HG03460 (cell line): ENCODE data around the gene AVPR2.

ENCODE experiments used
- ATAC-seq: cut with Tn5 transposase; IDR thresholded peaks from one replicate; pipeline ENCODE4 v1.9.1; 2021; ENCODE audit not compliant: unreplicated experiment

AVPR2 gene

GRCh38 chrX:153870791-153871360 lies 33.6 kb upstream of the AVPR2 start:
- ATAC-seq: no peak

GRCh38 chrX:153871451-153871850 lies 33.0 kb upstream of the AVPR2 start:
- no peak for ATAC-seq

- no peak for ATAC-seq
Measured at GRCh38 chrX:153871946-153872878, 32.3 kb upstream of the AVPR2 start.

GRCh38 chrX:153873282-153874084 lies 31.0 kb upstream of the AVPR2 start:
- no peak for ATAC-seq

GRCh38 chrX:153874085-153874365 lies 30.4 kb upstream of the AVPR2 start:
- no peak for ATAC-seq

GRCh38 chrX:153874366-153875125 lies 29.9 kb upstream of the AVPR2 start:
- no peak for ATAC-seq

GRCh38 chrX:153875391-153876111 lies 28.9 kb upstream of the AVPR2 start:
- no peak for ATAC-seq

GRCh38 chrX:153876112-153876491 lies 28.4 kb upstream of the AVPR2 start:
- ATAC-seq: no peak

- no peak for ATAC-seq
Measured at GRCh38 chrX:153877571-153878261, 26.8 kb upstream of the AVPR2 start.

- ATAC-seq: no peak
Measured at GRCh38 chrX:153878345-153878744, 26.1 kb upstream of the AVPR2 start.

- ATAC-seq: no peak
Measured at GRCh38 chrX:153878969-153879653, 25.4 kb upstream of the AVPR2 start.

- no peak for ATAC-seq
Measured at GRCh38 chrX:153879741-153880439, 24.6 kb upstream of the AVPR2 start.

GRCh38 chrX:153880440-153880815 lies 24.0 kb upstream of the AVPR2 start:
- no peak for ATAC-seq

- no peak for ATAC-seq
Measured at GRCh38 chrX:153881281-153881680, 23.2 kb upstream of the AVPR2 start.

GRCh38 chrX:153882086-153882498 lies 22.4 kb upstream of the AVPR2 start:
- ATAC-seq: no peak

- no peak for ATAC-seq
Measured at GRCh38 chrX:153882557-153882956, 21.9 kb upstream of the AVPR2 start.

GRCh38 chrX:153883163-153883843 lies 21.2 kb upstream of the AVPR2 start:
- no peak for ATAC-seq

GRCh38 chrX:153884136-153884535 lies 20.3 kb upstream of the AVPR2 start:
- ATAC-seq: no peak
